Spinal cord (tissue), 10 donors: ENCODE data around the gene R3HDM2. TPM values are rescaled to one million over a fixed set of nuclear protein-coding genes. Genes with fewer than 3 reads are reported as not detected.
"Not testable (repeated sequence)": the region's sequence is repeated elsewhere in the genome, so short reads cannot be mapped to it uniquely, and the experiment has no call there.

Experiments used
- DNase-seq, 6 donors: peaks; one replicate each; pipeline versions ENCODE4 v3.0.0 to v3.0.0-alpha.2; 2013 to 2015; ENCODE audit warnings: low spot score in 6 of 6, low read depth in 4 of 6
- H3K27ac ChIP-seq: one replicate; pipeline ENCODE4 v1.5.1; 2013; ENCODE audit warnings: low read depth, low read length, control low read depth
- H3K27me3 ChIP-seq: one replicate; pipeline ENCODE4 v1.6.1; 2013; ENCODE audit warnings: low read length; ENCODE audit not compliant: control insufficient read depth, insufficient read depth
- H3K36me3 ChIP-seq: one replicate; pipeline ENCODE4 v1.6.1; 2013; ENCODE audit warnings: low read length; ENCODE audit not compliant: control insufficient read depth, insufficient read depth
- H3K4me1 ChIP-seq: one replicate; pipeline ENCODE4 v1.6.1; 2013; ENCODE audit warnings: low read length; ENCODE audit not compliant: control insufficient read depth, insufficient read depth
- H3K4me3 ChIP-seq: one replicate; pipeline ENCODE4 v1.5.1; 2013; ENCODE audit warnings: low read depth, low read length, control low read depth
- H3K9me3 ChIP-seq: one replicate; pipeline ENCODE4 v1.6.1; 2013; ENCODE audit warnings: low read length; ENCODE audit not compliant: control insufficient read depth, insufficient read depth
- WGBS: methylation state at CpG from one replicate; pipeline ENCODE4 v1.1.5; 2013; ENCODE audit warnings: missing lambda C conversion rate; ENCODE audit not compliant: insufficient coverage; 5-methylcytosine and 5-hydroxymethylcytosine counted together
- polyA plus RNA-seq, 2 donors: library from polyadenylated mRNA; unstranded; fragments of 120-200 nt; gene quantifications; one replicate each; pipeline ENCODE4 v1.2.1, GENCODE V29; 2013; ENCODE audit not compliant: insufficient read length in 2 of 2
- total RNA-seq, 2 donors: library from RNA; depleted of rRNA in 1 of 2; stranded (reverse); fragments of 120-200 nt in 1 of 2; fragments of >200 nt in 1 of 2; gene quantifications; one replicate each; pipeline versions ENCODE4 v1.2.3 to v1.2.4, GENCODE V29; 2013 to 2014
- donor health status: healthy.

The R3HDM2 gene
- total and polyA plus RNA-seq, 4 donors, result 42.7 to 98.2 (median 65.1) TPM

- Histone ChIP-seq H3K4me1 (peaks cover 9% of the 10 kb centered on the region), H3K4me3 (peak overlapping the region; percentile 67), H3K27me3 (no peaks in the 10 kb centered on the region), H3K27ac (peak overlapping the region; percentile 91), H3K36me3 (peaks cover 5% of the 10 kb centered on the region), H3K9me3 (no peaks in the 10 kb centered on the region)
- under 1% methylated on average over 61 of the region's 74 CpGs for WGBS
- peak in 2 of 6 donors; percentile 29 to 35 for DNase-seq
These were observed 522 bp downstream of the R3HDM2 start for GRCh38 chr12:57430112-57430930.

GRCh38 chr12:57429473-57430111 is 1.3 kb downstream of the R3HDM2 start:
- H3K9me3 ChIP-seq, result no peaks in the 10 kb centered on the region
- peaks cover 9% of the 10 kb centered on the region for H3K4me1 ChIP-seq
- H3K4me3 ChIP-seq, result peak overlapping the region; percentile 63
- H3K27me3 ChIP-seq, result no peaks in the 10 kb centered on the region
- no peak for DNase-seq
- peaks cover 6% of the 10 kb centered on the region for H3K36me3 ChIP-seq
- peak overlapping the region; percentile 87 for H3K27ac ChIP-seq
- WGBS, result 12% methylated on average over 3 of the region's 9 CpGs

- Histone ChIP-seq H3K4me1 (peaks cover 9% of the 10 kb centered on the region), H3K27ac (no peak overlapping the region), H3K4me3 (no peak overlapping the region), H3K36me3 (peaks cover 6% of the 10 kb centered on the region), H3K9me3 (no peaks in the 10 kb centered on the region), H3K27me3 (no peaks in the 10 kb centered on the region)
- WGBS, result 93% methylated on average over 6 of the region's 6 CpGs
- no peak for DNase-seq
These were observed 1.9 kb downstream of the R3HDM2 start for GRCh38 chr12:57428965-57429364.

- H3K27ac ChIP-seq, H3K4me3 ChIP-seq, DNase-seq, H3K4me1 ChIP-seq, H3K9me3 ChIP-seq, H3K27me3 ChIP-seq: not testable (repeated sequence)
- H3K36me3 ChIP-seq, result peaks cover 14% of the 10 kb centered on the region
- WGBS, result 100% methylated on average over 4 of the region's 10 CpGs
These were observed 3.9 kb downstream of the R3HDM2 start for GRCh38 chr12:57426948-57427347.

DNA sequence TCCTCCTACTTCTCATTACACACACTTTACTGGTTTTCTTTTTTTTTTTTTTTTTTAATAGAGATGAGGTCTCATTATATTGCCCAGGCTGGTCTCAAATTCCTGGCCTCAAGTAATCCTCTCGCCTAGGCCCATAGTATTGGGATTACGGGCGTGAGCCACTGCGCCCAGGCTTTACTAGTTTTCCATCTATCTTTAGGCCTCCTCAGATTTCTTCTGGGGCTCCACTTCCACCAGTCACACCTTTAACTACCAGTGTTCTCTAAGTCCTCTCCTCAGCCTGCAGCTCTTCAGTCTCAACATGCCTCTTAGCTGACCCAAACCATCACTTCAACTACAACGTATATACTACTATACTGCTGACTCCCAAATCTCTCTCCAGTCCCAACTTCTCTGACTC is 10.4 kb downstream of the R3HDM2 start:
- peaks cover 13% of the 10 kb centered on the region for H3K36me3 ChIP-seq
- no peak for DNase-seq
- no peaks in the 10 kb centered on the region for H3K4me1 ChIP-seq
- no peaks in the 10 kb centered on the region for H3K27me3 ChIP-seq
- H3K9me3 ChIP-seq, result no peaks in the 10 kb centered on the region
- no peak overlapping the region for H3K4me3 ChIP-seq
- H3K27ac ChIP-seq, result no peak overlapping the region
- 98% methylated on average over 5 of the region's 5 CpGs for WGBS

DNA sequence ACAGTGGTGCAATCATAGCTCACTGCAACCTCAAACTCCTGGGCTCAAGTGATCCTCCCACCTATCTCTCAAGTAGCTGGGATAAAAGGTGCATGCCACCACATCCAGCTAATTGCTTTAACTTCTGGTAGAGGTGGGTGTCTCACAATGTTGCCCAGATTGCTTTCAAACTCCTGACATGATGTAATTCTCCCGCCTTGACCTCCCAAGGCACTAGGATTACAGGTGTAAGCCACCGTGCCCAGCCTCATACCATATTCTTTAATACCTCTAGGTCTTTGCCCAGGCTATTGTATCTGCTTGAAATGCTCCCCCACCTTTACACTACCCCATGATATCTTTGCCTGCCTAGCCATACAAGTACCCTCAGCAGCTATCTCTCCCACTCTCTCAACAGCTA is 11.3 kb downstream of the R3HDM2 start:
- H3K4me3 ChIP-seq, result no peak overlapping the region
- H3K9me3 ChIP-seq, result no peaks in the 10 kb centered on the region
- H3K4me1 ChIP-seq, result no peaks in the 10 kb centered on the region
- H3K27ac ChIP-seq, result no peak overlapping the region
- H3K27me3 ChIP-seq, result no peaks in the 10 kb centered on the region
- 95% methylated on average over 2 of the region's 2 CpGs for WGBS
- H3K36me3 ChIP-seq, result peaks cover 11% of the 10 kb centered on the region
- no peak for DNase-seq

DNA sequence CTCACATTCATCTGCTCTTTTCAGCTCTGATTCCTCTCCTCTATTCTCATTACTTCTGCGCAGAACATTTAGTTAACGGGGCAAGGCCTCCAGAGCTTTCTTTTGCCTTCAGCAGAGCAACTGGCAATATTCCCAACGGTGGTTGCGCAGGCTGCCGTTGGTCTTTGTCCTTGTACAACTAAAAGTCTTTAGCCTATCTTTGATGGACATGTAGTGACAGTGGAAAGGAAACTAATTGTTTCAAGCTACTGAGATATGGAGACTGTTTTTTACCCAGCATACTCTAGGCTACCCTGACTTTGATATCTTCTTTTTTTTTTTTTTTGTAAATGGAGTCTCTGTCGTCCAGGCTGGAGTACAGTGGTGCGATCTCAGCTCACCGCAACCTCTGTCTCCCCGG is 12.6 kb downstream of the R3HDM2 start:
- Histone ChIP-seq H3K4me3 (no peak overlapping the region), H3K9me3 (no peaks in the 10 kb centered on the region), H3K36me3 (peaks cover 7% of the 10 kb centered on the region), H3K27me3 (no peaks in the 10 kb centered on the region), H3K27ac (no peak overlapping the region), H3K4me1 (no peaks in the 10 kb centered on the region)
- 45% methylated on average over 5 of the region's 9 CpGs for WGBS
- peak in 2 of 6 donors; percentile 16 to 29 for DNase-seq

DNA sequence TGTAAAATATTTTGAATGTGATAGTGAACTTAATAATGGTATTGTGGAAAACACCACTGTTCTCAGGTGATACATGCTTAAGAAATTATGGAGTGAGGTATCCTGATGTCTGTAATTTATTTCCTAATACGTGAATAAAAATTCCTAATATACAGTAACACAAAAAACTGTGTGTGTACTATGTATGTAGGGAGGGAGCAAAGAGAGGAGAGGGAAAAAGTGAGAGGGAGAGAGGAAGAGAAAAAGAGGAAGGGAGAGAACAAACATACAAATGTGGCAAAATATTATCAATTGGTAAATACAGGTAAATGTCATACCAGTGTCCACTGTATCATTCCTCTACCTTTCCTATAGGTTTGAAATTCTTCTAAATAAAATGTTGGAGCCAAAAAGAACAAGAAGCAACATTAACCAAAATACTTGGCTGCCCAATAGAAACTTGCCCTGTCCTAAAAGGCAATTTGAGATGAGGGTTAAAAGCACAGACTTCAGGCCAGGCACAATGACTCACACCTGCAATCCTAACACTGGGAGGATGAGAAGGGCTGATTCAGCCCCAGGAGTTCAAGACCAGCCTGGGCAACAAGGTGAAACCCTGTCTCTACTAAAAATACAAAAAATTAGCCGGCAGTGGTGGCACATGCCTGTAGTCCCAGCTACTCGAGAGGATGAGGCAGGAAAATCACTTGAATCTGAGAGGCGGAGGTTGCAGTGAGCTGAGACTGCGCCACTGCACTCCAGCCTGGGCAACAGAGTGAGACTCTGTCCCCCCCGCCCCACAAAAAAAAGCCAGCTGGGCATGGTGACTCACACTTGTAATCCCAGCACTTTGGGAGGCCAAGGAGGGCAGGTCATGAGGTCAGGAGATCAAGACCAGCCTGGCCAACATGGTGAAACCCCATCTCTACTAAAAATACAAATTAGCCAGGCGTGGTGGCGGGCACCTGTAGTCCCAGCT is 14.5 kb downstream of the R3HDM2 start:
- DNase-seq, result no peak
- no peaks in the 10 kb centered on the region for H3K27me3 ChIP-seq
- no peak overlapping the region for H3K27ac ChIP-seq
- WGBS, result 83% methylated on average over 6 of the region's 8 CpGs
- H3K36me3 ChIP-seq, result no peaks in the 10 kb centered on the region
- no peaks in the 10 kb centered on the region for H3K9me3 ChIP-seq
- no peak overlapping the region for H3K4me3 ChIP-seq
- no peaks in the 10 kb centered on the region for H3K4me1 ChIP-seq

DNA sequence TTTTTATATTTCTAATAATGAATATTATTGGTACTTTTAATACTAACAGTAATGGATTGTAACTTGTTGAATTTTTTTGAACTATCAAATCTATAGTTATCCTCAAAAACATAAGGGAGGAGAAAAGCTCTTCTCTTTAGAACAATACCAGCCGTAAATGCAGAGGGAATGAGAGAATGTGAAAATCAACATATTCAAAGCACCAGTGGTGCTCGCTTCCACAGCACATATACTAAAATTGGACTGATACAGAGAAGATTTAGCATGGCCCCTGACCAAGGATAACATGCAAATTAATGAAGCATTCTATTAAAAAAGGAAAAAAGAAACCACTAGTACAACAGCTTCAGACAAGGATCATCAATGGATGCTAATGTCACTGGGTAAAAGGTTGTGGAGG is 15.8 kb downstream of the R3HDM2 start:
- Histone ChIP-seq H3K27me3 (no peaks in the 10 kb centered on the region), H3K27ac (no peak overlapping the region), H3K9me3 (no peaks in the 10 kb centered on the region), H3K4me3 (no peak overlapping the region), H3K36me3 (no peaks in the 10 kb centered on the region), H3K4me1 (no peaks in the 10 kb centered on the region)
- no CpG with 5 or more reads among the region's 2 CpGs for WGBS
- no peak for DNase-seq
